ENCODE results near the gene TIMM50. TPM values are rescaled to one million over a fixed set of nuclear protein-coding genes. Genes with fewer than 3 reads are reported as not detected.

Gene TIMM50
- total and polyA plus RNA-seq, 2 of the 13 experiments (the other 11 are each of a cell fraction or from before 2014, with no cell fraction given), result 91.1 to 92.5 TPM

DNA sequence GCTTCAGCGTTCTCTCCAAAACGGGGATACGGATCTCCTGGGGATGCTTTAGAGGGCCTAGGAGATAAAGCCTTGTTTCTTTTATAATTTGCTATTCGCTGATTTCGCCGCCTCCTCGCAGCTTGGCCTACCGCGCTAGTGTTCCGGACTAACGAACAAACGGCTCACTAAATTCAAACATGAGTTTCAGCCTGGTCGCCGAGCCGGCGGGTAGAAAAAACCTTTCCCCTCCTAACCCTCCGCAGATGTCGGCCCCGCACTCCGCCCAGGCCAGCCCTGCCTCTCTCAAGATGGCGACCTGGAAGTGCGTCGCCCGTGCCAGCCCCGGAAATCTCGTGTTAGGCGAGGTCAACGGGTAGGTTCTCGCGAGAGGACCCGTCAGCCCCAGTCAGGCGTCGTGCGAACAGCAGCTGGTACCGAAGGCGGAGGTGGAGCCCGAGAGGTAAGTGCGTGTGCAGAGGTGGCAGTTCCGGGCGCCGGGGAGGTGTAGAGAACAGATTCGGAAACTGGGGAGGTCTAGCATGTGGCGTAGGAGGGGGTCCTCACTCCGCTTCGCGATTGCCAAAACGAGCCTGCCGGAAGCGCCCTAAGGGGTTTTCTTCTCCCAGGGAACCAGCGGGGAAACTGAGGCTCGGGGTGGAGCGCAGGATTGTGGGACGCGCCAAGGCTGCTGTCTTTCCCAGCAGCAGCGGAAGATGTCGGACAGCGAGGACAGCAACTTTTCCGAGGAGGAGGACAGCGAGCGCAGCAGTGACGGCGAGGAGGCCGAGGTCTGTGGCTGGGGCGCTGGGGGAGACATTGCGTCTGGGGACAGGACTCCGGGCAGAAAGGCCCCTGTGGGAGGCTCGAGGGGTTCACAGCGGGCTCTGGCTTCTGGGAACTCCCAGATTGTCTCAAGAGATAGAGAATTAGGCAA is 35.2 kb upstream of the TIMM50 start, which contains the start of gene SUPT5H (continued):
- TF ChIP-seq, protein P1, sequence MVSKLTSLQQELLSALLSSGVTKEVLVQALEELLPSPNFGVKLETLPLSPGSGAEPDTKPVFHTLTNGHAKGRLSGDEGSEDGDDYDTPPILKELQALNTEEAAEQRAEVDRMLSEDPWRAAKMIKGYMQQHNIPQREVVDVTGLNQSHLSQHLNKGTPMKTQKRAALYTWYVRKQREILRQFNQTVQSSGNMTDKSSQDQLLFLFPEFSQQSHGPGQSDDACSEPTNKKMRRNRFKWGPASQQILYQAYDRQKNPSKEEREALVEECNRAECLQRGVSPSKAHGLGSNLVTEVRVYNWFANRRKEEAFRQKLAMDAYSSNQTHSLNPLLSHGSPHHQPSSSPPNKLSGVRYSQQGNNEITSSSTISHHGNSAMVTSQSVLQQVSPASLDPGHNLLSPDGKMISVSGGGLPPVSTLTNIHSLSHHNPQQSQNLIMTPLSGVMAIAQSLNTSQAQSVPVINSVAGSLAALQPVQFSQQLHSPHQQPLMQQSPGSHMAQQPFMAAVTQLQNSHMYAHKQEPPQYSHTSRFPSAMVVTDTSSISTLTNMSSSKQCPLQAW (CRISPR knock-in tag; IDR thresholded peaks at IDR 0.05), result peak; percentile 96
- no peak for TF ChIP-seq ZNF703 (CRISPR knock-in tag; IDR thresholded peaks at IDR 0.05; ENCODE audit: borderline replicate concordance)
- no peak for TF ChIP-seq MIER2 (CRISPR knock-in tag; IDR thresholded peaks at IDR 0.05)
- 0 out of 2 replicates have a peak, but pooled peaks have one; percentile 23 for TF ChIP-seq SATB2 (CRISPR knock-in tag; IDR thresholded peaks at IDR 0.05)
- peak; percentile 82 for TF ChIP-seq BCL3 (CRISPR knock-in tag; IDR thresholded peaks at IDR 0.05)
- TF ChIP-seq, protein P2, sequence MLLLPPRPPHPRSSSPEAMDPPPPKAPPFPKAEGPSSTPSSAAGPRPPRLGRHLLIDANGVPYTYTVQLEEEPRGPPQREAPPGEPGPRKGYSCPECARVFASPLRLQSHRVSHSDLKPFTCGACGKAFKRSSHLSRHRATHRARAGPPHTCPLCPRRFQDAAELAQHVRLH (CRISPR knock-in tag; IDR thresholded peaks at IDR 0.05; ENCODE audit: borderline replicate concordance, low read depth), result peak; percentile 72; the same call in 1 of the 2 replicates
- 0 out of 2 replicates have a peak, but pooled peaks have one; percentile 60 for TF ChIP-seq ZC3H13 (CRISPR knock-in tag; IDR thresholded peaks at IDR 0.05)
- no peak for TF ChIP-seq ZNF629 (CRISPR knock-in tag; conservative IDR thresholded peaks at IDR 0.05)
- 0 out of 2 replicates have a peak, but pooled peaks have one; percentile 33 for TF ChIP-seq ZNF564 (CRISPR knock-in tag; IDR thresholded peaks at IDR 0.05)
- TF ChIP-seq ZNF567 (CRISPR knock-in tag; IDR thresholded peaks at IDR 0.05; ENCODE audit: borderline replicate concordance), result peak; percentile 69; the same call in 1 of the 2 replicates
- TF ChIP-seq TEAD2 (CRISPR knock-in tag; IDR thresholded peaks at IDR 0.05), result no peak
- TF ChIP-seq KLF9 (CRISPR knock-in tag; IDR thresholded peaks at IDR 0.05; ENCODE audit: low read depth), result peak; percentile 40; the same call in 1 of the 2 replicates
- TF ChIP-seq ZNF501 (CRISPR knock-in tag; IDR thresholded peaks at IDR 0.05), result peak; percentile 98
- TF ChIP-seq ZNF121 (CRISPR knock-in tag; IDR thresholded peaks at IDR 0.05), result no peak
- TF ChIP-seq MTF1 (CRISPR knock-in tag; IDR thresholded peaks at IDR 0.05), result peak; percentile 92; the same call in 1 of the 2 replicates
- TF ChIP-seq HNRNPK (IDR thresholded peaks at IDR 0.05; ENCODE audit: low read depth, low read length, poor library complexity, severe bottlenecking), result peak; percentile 85
- TF ChIP-seq ZIK1 (CRISPR knock-in tag; IDR thresholded peaks at IDR 0.05; ENCODE audit: borderline replicate concordance, low read depth), result 0 out of 2 replicates have a peak, but pooled peaks have one; percentile 62
- peak; percentile 60 for TF ChIP-seq PAXIP1 (CRISPR knock-in tag; conservative IDR thresholded peaks at IDR 0.05)
- no peak for TF ChIP-seq IKZF1 (IDR thresholded peaks at IDR 0.05)
- peak; percentile 95 for TF ChIP-seq MAX (IDR thresholded peaks at IDR 0.05)
- TF ChIP-seq ZSCAN29 (CRISPR knock-in tag; conservative IDR thresholded peaks at IDR 0.05), result no peak
- peak; percentile 97 for TF ChIP-seq SIN3A (IDR thresholded peaks at IDR 0.05; ENCODE audit: borderline replicate concordance, low read depth, low read length)
- no peak for TF ChIP-seq SETDB1 (CRISPR knock-in tag; IDR thresholded peaks at IDR 0.05; ENCODE audit: borderline replicate concordance)

Measured in HepG2 (cell line).